Measurements from ENCODE around the gene TICRR.

TICRR gene

DNA sequence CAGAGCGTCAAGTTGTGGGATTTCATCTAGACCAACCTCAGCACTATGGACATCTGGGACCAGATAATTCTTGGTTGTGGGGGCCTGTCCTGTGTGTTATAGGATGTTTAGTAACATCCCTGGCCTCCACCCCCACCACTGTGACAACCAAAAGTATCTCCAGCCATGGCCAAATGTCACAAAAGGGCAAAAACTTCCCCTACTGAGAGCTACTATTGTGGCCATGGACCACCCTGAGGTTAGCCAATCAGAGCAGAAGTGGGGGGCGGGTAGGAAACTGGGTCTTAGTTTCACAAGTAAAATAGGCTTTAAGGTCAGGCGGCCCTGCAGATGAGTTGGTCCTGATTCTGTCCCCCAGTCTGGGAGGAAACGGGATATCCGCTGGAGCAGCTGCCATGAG, 54.6 kb downstream of the TICRR start:
- no peak for DNase-seq (ENCODE audit: low read depth in 2 of 2)

GRCh38 chr15:89630260-89630659, 55.0 kb downstream of the TICRR start:
- DNase-seq (ENCODE audit: low read depth in 2 of 2), result no peak

GRCh38 chr15:89630974-89631901, 56.0 kb downstream of the TICRR start:
- no peak for DNase-seq (ENCODE audit: low read depth in 2 of 2)

- no peak for DNase-seq (ENCODE audit: low read depth in 2 of 2)
Observed at GRCh38 chr15:89631902-89632264, 56.6 kb downstream of the TICRR start.

DNA sequence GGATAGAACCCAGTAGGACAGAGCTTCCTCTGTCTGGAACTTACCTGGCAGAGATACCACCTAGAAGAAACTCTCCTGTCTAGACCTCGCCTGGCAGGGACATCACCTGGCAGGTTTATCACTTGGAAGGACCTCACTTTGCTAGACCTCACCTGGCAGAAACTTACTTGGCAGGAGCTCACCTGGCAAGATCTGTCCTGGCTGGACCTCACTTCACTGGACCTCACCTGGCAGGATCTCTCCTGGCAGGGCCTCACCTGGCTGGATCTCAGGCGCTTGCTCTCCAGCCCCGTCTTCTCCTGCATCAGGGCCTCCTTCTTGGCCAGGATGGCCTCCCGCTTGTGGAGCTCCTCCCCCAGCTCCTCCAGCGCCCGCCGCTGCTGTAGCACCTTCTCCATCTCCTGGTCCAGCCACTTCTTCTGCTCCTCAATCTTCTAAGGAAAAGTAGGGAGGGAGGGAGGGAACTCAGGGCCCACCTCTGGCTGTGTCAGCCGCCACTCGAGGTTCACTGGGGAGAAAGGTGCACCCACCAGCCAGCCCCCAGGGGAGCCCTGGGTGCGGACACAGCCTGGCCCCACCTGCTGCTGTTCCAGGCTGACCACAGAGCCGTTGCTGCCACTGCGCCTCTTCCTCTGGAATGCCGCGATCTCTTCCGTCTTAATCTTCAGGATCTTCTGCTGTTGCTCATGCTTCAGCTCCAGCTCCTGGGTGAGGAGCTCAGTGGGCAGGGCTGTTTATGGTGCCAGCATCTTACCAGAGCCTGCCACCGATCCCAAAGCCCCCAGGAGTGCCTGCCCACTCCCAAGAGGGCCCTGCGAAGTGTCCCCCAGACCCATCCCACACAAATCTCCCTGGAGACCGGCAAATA, 57.5 kb downstream of the TICRR start:
- no peak for DNase-seq (ENCODE audit: low read depth in 2 of 2)

DNA sequence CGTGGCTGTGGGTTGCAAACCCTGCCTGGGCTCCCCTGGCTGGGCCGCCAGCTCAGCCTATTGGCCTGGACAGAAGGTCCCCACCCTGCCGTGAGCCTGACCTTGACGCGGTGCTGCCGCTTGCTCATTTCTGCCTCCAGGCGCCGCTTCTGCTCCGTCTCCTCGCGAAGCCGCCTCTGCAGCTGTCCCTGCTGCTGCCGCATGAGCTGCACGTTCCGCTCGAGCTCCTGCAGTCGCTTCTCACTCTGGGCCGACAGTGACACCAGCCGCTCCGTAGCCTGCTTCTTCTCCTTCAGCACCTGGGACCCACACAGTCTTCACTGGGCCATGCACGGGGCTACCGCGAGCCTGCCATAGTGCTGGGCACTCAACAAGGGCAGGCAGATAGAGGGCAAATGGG, 58.3 kb downstream of the TICRR start:
- DNase-seq (ENCODE audit: low read depth in 2 of 2), result no peak

GRCh38 chr15:89640245-89640644, 65.0 kb downstream of the TICRR start:
- no peak for DNase-seq (ENCODE audit: low read depth in 2 of 2)

GRCh38 chr15:89641053-89641452, 65.8 kb downstream of the TICRR start:
- no peak for DNase-seq (ENCODE audit: low read depth in 2 of 2)

- DNase-seq (ENCODE audit: low read depth in 2 of 2), result no peak
Observed at GRCh38 chr15:89642106-89642505, 66.8 kb downstream of the TICRR start.

- DNase-seq (ENCODE audit: low read depth in 2 of 2), result no peak
Observed at GRCh38 chr15:89645680-89646079, 70.4 kb downstream of the TICRR start.

DNA sequence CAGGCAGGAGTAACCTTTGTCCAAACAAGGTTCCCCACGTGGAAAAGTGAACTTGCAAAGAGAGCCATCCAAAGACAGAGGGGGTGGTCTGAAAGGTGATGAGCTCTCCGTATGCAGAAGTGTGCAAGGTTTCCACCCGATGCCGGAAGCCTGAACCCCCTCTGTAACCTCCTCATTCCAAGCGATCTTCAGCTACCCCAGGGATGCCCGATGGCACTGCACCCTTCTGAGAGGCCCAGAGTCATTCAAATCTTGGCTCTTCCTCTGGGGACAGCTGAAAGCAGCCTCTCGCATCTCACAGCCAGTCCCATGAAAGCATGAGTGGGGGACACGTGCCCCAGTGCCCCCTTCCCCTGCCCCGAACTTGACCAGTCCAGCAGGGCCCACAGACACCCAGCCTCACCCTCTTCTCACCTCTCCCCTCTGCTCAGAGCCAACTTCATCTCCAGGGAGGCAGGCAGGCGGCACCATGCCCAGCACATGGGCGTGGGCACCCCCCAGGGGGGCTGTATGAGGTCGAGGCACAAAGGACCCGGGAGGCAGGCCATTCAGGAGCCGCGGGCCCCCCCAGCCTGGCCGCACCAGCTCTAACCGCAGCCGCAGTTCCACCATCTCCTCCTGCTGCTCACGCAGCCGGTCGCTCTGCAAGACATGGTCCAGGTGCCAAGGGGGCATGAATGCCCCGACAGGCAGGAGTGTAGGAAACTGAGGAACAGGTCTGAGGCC, 71.3 kb downstream of the TICRR start:
- no peak for DNase-seq (ENCODE audit: low read depth in 2 of 2)

- peak in 1 of 2 donors; percentile 47 for DNase-seq (ENCODE audit: low read depth in 2 of 2)
Observed at GRCh38 chr15:89647191-89647851, 72.1 kb downstream of the TICRR start.

- no peak for DNase-seq (ENCODE audit: low read depth in 2 of 2)
Observed at GRCh38 chr15:89648106-89649012, 73.1 kb downstream of the TICRR start.

DNA sequence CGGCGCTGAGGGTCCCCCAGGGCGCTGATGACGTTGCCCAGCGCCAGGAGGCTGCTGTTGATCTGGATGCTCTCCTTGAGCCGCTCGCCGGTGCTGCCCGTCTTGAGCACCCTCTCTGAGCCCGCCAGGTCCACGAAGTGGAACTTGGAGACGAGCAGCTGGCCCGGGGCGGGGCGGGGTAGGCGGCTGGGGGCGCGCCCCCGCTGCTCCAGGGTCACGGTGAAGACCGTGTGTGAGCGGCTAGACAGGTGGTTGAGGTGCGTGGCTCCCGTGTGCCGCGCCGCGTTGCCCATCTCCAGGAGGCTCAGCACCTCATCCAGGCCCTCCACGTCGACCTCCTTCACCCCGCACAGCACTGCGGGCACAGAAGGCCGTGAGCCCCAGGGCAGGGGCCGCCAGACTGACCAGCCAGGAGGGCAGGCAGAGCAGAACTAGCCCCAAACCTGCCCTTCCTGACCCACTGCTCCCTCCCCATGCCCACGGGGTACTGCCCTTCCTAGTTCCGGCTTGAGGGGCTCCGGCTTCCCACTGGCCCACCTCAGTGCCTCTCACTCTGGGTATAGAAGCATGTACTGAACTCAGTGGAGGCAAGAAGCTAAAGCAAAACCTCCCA, 73.8 kb downstream of the TICRR start:
- no peak for DNase-seq (ENCODE audit: low read depth in 2 of 2)

DNA sequence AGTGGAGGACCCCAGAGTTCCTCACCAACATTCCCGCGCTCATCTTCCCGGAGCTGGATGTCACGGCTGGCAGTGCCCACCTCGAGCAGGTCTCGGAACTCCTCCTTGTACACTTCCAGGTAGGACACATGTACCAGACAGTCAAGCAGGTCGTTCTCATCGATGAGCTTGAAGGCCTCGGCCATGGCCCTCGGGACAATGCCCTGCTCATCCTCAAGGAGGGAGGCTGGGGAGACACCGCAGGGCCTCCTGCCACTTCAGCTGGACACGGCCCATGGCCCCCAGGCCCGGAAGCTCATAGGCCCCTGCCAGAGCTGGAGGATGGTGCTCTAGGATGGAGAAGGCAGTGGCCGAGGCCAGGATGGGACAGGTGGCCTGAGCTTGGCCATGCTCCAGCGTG, 74.4 kb downstream of the TICRR start:
- no peak for DNase-seq (ENCODE audit: low read depth in 2 of 2)

- no peak for DNase-seq (ENCODE audit: low read depth in 2 of 2)
Observed at GRCh38 chr15:89652131-89652530, 76.9 kb downstream of the TICRR start.

- DNase-seq (ENCODE audit: low read depth in 2 of 2), result no peak
Observed at GRCh38 chr15:89652666-89653065, 77.4 kb downstream of the TICRR start.

DNA sequence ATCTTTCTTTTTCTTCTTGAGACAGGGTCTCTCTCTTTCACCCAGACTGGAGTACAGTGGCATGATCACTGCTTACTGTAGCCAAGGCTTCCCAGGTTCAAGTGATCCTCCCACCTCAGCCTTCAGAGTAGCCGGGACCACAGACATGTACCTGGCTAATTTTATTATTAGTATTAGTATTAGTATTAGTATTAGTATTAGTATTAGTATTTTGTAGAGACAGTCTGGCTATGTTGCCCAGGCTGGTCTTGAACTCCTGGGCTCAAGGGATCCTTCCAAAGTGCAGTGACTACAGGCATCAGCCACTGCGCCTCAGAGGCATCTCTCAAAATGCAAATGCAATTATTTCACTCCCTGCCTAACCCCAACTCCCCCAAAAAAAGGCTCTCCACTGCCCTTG, 78.3 kb downstream of the TICRR start:
- no peak for DNase-seq (ENCODE audit: low read depth in 2 of 2)

- no peak for DNase-seq (ENCODE audit: low read depth in 2 of 2)
Observed at GRCh38 chr15:89654301-89654761, 79.1 kb downstream of the TICRR start.

All from stimulated activated CD4-positive, alpha-beta T cell treated with anti-CD3 and anti-CD28 coated beads, Interleukin-1b, Interleukin-23, amount 100 ng/mL, for 1 hour (primary cell).